HTR-8/SVneo (cell line): Measurements from ENCODE around the gene SCIMP.
"Not testable (repeated sequence)": the region's sequence is repeated elsewhere in the genome, so short reads cannot be mapped to it uniquely, and the experiment has no call there.

ENCODE experiments used
- DNase-seq: peaks from one replicate; pipeline ENCODE4 v3.0.0; 2011; ENCODE audit warnings: low spot score, mixed read lengths; ENCODE audit not compliant: insufficient read length
- FAIRE-seq: peaks from 2 replicates; lab custom pipeline; 2011; peaks lifted over from hg19 to GRCh38; lab: Jason Lieb, UNC

SCIMP gene

DNA sequence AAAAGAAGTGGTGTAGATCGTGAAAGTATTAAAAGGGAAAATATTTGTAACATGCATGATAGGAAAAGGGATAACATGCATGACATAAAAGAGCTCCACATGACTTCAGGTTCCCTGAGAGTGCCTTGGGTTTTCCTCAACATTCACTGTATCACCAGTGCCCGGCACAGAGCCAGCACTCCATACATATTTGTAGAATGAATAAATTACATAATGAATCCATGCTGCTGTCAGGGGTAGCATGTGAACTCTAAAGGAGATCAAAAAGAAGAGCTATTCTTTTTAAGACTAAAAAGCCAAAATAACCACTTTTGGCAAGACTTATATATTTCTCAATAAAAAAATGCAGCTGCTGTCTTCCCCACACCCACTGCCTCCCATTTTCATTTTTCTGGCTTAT is 40.3 kb downstream of the SCIMP start:
- no peak for DNase-seq
- no peak for FAIRE-seq

- DNase-seq (peak; percentile 99), FAIRE-seq (peak; percentile 96)
Measured at GRCh38 chr17:5191541-5192417, 42.9 kb downstream of the SCIMP start, which contains the start of gene ZNF594. Gene ZNF594, minus strand, starts transcription at chr17:5191868. Its CDS starts 7,612 bp downstream, at chr17:5184256.

- DNase-seq (no peak), FAIRE-seq (no peak)
Measured at GRCh38 chr17:5184288-5184687, 50.4 kb downstream of the SCIMP start.

GRCh38 chr17:5183410-5183793 is 51.3 kb downstream of the SCIMP start:
- DNase-seq (no peak), FAIRE-seq (no peak)

- no peak for FAIRE-seq
- no peak for DNase-seq
Measured at GRCh38 chr17:5182597-5183409, 51.9 kb downstream of the SCIMP start.

DNA sequence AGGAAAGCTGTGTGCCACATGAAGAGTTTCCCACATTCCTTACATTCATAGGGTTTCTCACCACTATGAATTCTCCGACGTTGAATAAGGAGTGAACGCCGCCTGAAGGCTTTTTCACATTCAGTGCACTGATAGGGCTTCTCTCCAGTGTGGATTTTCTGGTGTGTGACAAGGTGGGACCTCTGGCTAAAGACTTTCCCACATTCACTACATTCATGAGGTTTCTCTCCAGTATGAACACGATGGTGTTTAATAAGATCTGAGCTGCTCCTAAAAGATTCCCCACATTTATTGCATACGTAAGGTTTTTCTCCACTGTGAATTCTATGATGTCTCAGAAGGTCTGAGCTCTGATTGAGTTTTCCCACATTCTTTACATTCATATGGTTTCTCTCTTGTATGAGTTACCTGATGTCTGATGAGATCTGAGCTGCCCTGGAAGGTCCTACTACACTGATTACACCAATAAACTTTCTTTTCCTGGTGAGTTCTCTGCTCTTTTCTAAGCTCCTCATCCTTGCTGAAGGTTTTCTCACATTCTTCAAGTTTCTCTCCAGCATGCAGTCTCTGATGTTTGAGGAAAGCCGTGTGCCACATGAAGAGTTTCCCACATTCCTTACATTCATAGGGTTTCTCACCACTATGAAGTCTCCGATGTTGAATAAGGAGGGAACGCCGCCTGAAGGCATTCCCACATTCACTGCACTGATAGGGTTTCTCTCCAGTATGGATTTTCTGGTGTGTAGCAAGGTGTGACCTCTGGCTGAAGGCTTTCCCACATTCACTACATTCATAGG is 53.0 kb downstream of the SCIMP start:
- FAIRE-seq (no peak), DNase-seq (no peak)

GRCh38 chr17:5179003-5179402 is 55.7 kb downstream of the SCIMP start:
- FAIRE-seq (no peak), DNase-seq (no peak)

- not testable (repeated sequence) for FAIRE-seq, DNase-seq
Measured at GRCh38 chr17:5175027-5175426, 59.6 kb downstream of the SCIMP start.

DNA sequence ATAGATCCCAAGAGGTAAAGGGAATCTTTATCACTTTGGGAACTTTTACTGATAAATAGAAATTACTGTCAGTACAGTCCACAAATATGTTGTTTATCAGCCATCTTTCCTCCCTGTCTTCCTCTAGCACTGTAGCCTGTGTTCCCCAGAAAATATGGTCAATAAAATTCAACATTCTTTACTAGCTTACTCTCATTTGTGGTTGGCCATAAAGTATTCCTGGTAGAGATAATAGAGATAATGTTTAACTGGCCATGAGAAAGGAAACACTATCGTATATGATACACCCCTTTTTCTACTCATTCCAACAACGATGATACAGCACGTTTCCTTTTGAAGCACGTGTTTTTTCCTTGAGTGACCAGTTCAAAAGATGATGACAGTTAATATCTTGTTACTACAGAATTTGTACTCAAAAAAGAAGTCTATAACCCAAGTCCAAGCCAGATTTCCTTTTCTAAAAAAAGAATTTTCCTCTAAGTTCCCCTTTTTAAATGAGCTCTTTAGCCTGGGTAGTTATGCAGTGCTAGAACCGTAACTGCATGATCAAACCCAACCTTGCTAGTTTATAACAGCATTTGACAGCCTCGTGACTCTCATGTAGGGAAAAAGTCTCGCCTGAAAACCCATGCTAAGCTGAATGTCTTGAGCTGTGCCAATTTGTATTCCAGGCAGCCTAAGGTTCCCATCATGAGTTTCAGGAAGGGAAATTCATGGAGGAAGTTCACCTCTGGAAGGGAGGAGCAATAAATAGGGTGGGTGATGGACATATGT is 68.7 kb downstream of the SCIMP start:
- FAIRE-seq: not testable (repeated sequence)

DNA sequence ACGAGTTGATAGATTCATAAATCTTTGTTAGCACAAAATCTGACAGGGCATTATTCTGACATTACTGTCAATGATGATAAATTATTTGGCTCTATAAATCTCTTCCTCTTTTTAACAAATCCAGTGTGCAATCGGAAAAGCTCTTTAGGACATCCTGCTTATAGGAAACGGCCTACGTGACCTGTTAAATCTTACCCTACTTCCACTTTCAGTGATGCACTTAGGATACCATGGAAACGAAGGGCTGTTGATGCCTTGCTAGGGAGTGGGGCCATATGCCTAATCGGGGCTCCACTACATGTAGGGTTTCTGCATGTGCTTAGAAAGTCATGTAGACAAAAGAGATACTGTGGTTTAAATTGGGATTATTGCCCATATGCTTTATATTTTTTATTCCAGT is 70.2 kb downstream of the SCIMP start:
- DNase-seq: no peak
- no peak for FAIRE-seq

More for the DNA sequence above, 68.7 kb downstream of the SCIMP start:
- DNase-seq: not testable (repeated sequence)

- FAIRE-seq: not testable (repeated sequence)
Measured at GRCh38 chr17:5161793-5162192, 72.9 kb downstream of the SCIMP start.

DNA sequence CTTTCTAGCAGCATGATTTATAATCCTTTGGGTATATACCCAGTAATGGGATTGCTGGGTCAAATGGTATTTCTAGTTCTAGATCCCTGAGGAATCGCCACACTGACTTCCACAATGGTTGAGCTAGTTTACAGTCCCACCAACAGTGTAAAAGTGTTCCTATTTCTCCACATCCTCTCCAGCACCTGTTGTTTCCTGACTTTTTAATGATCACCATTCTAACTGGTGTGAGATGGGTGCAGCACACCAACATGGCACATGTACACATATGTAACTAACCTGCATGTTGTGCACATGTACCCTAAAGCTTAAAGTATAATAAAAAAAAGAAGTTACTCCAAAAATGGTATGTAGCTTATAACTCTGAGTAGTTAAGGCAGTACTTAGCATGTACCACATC is 74.0 kb downstream of the SCIMP start:
- not testable (repeated sequence) for FAIRE-seq, DNase-seq

More at GRCh38 chr17:5161793-5162192, 72.9 kb downstream of the SCIMP start:
- not testable (repeated sequence) for DNase-seq
